Uterus (tissue), 4 donors: Measurements from ENCODE around the gene PCDHB9. TPM values are rescaled to one million over a fixed set of nuclear protein-coding genes. Genes with fewer than 3 reads are reported as not detected.
"Not testable (repeated sequence)": the region's sequence is repeated elsewhere in the genome, so short reads cannot be mapped to it uniquely, and the experiment has no call there.

Experiments
- DNase-seq, 2 donors: peaks; one replicate each; pipeline ENCODE4 v3.0.0-alpha.2; 2019 to 2020
- H3K27ac ChIP-seq, 2 donors: fragments of 200-600 bp; sonication (generic); 1 replicate in 1 of 2; 2 replicates in 1 of 2; pipeline ENCODE4 v1.5.1; 2016 to 2018
- H3K27me3 ChIP-seq, 2 donors: fragments of 200-600 bp; sonication (generic); one replicate each; pipeline ENCODE4 v1.5.1; 2018 to 2019; ENCODE audit warnings: control low read depth in 1 of 2
- H3K36me3 ChIP-seq, 2 donors: fragments of 200-600 bp; sonication (generic); one replicate each; pipeline ENCODE4 v1.5.1; 2019; ENCODE audit warnings: control low read depth in 1 of 2
- H3K4me1 ChIP-seq, 2 donors: fragments of 200-600 bp; sonication (generic); one replicate each; pipeline ENCODE4 v1.5.1; 2018 to 2019; ENCODE audit warnings: control low read depth in 1 of 2
- H3K4me3 ChIP-seq, 2 donors: fragments of 200-600 bp; sonication (generic); 1 replicate in 1 of 2; 2 replicates in 1 of 2; pipeline ENCODE4 v1.5.1; 2018 to 2019; ENCODE audit warnings: mild to moderate bottlenecking in 1 of 2
- H3K9me3 ChIP-seq, 2 donors: fragments of 200-600 bp; sonication (generic); one replicate each; pipeline ENCODE4 v1.5.1; 2019; ENCODE audit warnings: control low read depth in 1 of 2
- POLR2A ChIP-seq, 2 donors: fragments of 450-650 bp; IDR thresholded peaks; one replicate each; pipeline ENCODE4 v1.6.1; 2016; ENCODE audit warnings: antibody characterized with exemption in 2 of 2, mild to moderate bottlenecking in 1 of 2, moderate library complexity in 1 of 2
- intact Hi-C: fragments of 100-400 bp; cut with DNase I; formaldehyde crosslinking; loops from one replicate; pipeline ENCODE4 v1.15.1; 2023; ENCODE audit warnings: low total_unique reads
- total RNA-seq, 4 donors: library from RNA; depleted of rRNA in 3 of 4; stranded (reverse); fragments of >200 nt in 3 of 4; gene quantifications; one replicate each; pipeline versions ENCODE4 v1.1.0 to v1.2.4, GENCODE V29; 2014 to 2023
- TF ChIP-seq, protein P1 (sequence below), 4 experiments: fragments of 200-600 bp in 2 of 4; fragments of 450-650 bp in 2 of 4; sonication (generic) in 2 of 4; IDR thresholded peaks; one replicate each; pipeline ENCODE4 v1.5.1; 2016 to 2019; ENCODE audit warnings: antibody characterized with exemption in 4 of 4, mild to moderate bottlenecking in 2 of 4, moderate library complexity in 1 of 4
- donor health status: DM: yes; HTN: yes; CAD: no.

The PCDHB9 gene
- total RNA-seq, 4 donors from 2014 or later, result 1.8 to 5.5 (median 4.8) TPM

DNA sequence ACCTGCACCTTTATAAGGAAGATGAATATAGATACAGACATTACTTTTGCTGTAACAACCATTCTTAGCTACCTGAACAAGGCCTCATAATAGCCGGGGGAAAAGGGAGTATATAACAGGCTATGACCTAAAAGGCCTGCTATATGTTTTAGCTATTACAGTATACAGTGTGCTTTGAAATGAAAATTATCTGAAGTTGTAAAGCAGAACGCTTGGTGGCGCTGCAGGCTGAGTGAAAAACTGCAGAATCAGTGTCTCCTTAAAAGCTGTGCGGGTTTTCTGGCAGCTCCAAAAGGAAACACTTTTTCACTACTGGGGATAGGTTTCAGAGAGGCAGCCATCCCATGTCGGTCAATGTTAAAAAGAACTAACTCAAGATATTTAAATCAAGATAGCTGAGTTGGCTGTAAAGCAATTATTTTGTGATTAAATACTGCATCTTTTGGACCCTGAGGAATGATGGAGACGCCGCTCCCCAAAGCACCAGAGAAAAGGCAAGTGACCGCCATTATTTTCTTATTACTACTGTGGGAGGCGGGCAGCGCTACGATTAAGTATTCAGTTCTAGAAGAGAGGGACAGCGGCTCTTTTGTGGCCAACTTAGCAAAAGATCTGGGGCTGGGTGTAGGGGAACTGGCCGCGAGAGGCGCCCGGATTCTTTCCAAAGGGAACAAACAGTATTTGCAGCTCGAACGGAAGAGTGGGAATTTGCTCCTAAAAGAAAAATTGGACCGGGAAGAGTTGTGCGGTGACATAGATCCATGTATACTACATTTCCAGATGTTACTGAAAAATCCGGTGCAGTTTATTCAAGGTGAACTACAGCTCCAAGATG is 31.2 kb upstream of the PCDHB9 start:
- TF ChIP-seq, protein P1, sequence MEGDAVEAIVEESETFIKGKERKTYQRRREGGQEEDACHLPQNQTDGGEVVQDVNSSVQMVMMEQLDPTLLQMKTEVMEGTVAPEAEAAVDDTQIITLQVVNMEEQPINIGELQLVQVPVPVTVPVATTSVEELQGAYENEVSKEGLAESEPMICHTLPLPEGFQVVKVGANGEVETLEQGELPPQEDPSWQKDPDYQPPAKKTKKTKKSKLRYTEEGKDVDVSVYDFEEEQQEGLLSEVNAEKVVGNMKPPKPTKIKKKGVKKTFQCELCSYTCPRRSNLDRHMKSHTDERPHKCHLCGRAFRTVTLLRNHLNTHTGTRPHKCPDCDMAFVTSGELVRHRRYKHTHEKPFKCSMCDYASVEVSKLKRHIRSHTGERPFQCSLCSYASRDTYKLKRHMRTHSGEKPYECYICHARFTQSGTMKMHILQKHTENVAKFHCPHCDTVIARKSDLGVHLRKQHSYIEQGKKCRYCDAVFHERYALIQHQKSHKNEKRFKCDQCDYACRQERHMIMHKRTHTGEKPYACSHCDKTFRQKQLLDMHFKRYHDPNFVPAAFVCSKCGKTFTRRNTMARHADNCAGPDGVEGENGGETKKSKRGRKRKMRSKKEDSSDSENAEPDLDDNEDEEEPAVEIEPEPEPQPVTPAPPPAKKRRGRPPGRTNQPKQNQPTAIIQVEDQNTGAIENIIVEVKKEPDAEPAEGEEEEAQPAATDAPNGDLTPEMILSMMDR (IDR thresholded peaks at IDR 0.05), result no peak
- no peak for TF ChIP-seq POLR2A (IDR thresholded peaks at IDR 0.05)
- no peak for DNase-seq
- Histone ChIP-seq H3K27me3 (no peaks in the 10 kb centered on the region), H3K4me3 (no peak overlapping the region), H3K4me1 (no peaks in the 10 kb centered on the region), H3K9me3 (peaks cover 0 to 53% of the 10 kb centered on the region in 2 donors), H3K27ac (no peak overlapping the region), H3K36me3 (no peaks in the 10 kb centered on the region)
- intact Hi-C loops, result no loop called here

DNA sequence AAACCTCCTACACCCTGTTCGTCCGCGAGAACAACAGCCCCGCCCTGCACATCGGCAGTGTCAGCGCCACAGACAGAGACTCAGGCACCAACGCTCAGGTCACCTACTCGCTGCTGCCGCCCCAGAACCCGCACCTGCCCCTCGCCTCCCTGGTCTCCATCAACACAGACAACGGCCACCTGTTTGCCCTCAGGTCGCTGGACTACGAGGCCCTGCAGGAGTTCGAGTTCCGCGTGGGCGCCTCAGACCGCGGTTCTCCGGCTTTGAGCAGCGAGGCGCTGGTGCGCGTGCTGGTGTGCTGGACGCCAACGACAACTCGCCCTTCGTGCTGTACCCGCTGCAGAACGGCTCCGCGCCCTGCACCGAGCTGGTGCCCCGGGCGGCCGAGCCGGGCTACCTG is 29.6 kb upstream of the PCDHB9 start:
- H3K9me3 ChIP-seq, result peaks cover 0 to 44% of the 10 kb centered on the region in 2 donors
- H3K4me1 ChIP-seq, H3K36me3 ChIP-seq, DNase-seq, H3K27me3 ChIP-seq, H3K27ac ChIP-seq, intact Hi-C loops, H3K4me3 ChIP-seq: not testable (repeated sequence)

DNA sequence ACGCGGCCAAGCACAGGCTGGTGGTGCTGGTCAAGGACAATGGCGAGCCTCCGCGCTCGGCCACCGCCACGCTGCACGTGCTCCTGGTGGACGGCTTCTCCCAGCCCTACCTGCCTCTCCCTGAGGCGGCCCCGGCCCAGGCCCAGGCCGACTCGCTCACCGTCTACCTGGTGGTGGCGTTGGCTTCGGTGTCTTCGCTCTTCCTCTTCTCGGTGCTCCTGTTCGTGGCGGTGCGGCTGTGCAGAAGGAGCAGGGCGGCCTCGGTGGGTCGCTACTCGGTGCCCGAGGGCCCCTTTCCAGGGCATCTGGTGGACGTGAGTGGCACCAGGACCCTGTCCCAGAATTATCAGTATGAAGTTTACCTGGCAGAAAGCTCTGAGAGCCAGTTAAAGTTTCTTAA is 29.1 kb upstream of the PCDHB9 start:
- H3K4me3 ChIP-seq, H3K27ac ChIP-seq, DNase-seq, intact Hi-C loops, H3K36me3 ChIP-seq, H3K27me3 ChIP-seq, H3K4me1 ChIP-seq: not testable (repeated sequence)
- H3K9me3 ChIP-seq, result peaks cover 0 to 40% of the 10 kb centered on the region in 2 donors

DNA sequence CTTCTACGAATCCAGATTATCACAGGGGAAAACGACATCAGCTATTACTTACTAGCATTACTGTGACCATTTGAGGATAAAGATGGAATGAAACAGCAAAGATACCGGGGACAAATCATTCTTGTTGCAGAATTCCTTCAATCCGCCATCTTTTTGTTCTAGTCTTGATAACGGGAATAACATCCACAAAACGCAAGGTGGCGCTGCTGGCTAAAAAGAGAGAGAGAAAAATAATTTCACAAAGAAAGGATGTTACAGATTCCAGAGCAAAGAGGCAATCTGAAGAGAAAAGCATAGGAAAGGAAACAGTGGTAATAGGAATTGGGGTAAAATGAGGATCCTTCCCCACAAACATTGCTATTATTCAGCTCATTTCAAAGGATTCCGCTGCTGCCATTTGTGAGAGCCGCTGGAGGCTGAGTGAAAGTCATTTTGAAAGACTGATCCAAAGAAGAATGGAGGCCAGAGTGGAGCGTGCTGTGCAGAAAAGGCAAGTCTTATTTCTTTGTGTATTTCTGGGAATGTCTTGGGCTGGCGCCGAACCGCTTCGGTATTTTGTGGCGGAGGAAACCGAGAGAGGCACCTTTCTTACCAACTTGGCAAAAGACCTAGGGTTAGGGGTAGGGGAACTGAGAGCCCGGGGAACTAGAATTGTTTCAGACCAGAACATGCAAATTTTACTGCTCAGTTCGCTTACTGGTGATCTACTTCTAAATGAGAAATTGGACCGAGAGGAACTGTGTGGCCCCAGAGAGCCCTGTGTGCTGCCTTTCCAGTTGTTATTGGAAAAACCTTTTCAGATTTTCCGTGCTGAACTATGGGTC is 14.4 kb upstream of the PCDHB9 start, which contains the start of gene PCDHB7:
PCDHB7 (plus strand) TSS at position 264 of the 824 bp plus-strand sequence; CDS start at position 456, 192 bp downstream.
- TF ChIP-seq POLR2A (IDR thresholded peaks at IDR 0.05), result no peak
- TF ChIP-seq, protein P1 (IDR thresholded peaks at IDR 0.05), result peak in 1 of 4 experiments; percentile 25
- Histone ChIP-seq H3K9me3 (peaks cover 3 to 29% of the 10 kb centered on the region in 2 donors), H3K27ac (no peak within 1 kb of the TSS), H3K36me3 (no peaks in the 10 kb centered on the region), H3K4me1 (no peaks in the 10 kb centered on the region), H3K4me3 (peak within 1 kb of the TSS in 1 of 2 donors; percentile 5), H3K27me3 (peaks cover 0 to 5% of the 10 kb centered on the region in 2 donors)
- intact Hi-C loops, result no loop called here
- DNase-seq, result peak in 1 of 2 donors; percentile 34

DNA sequence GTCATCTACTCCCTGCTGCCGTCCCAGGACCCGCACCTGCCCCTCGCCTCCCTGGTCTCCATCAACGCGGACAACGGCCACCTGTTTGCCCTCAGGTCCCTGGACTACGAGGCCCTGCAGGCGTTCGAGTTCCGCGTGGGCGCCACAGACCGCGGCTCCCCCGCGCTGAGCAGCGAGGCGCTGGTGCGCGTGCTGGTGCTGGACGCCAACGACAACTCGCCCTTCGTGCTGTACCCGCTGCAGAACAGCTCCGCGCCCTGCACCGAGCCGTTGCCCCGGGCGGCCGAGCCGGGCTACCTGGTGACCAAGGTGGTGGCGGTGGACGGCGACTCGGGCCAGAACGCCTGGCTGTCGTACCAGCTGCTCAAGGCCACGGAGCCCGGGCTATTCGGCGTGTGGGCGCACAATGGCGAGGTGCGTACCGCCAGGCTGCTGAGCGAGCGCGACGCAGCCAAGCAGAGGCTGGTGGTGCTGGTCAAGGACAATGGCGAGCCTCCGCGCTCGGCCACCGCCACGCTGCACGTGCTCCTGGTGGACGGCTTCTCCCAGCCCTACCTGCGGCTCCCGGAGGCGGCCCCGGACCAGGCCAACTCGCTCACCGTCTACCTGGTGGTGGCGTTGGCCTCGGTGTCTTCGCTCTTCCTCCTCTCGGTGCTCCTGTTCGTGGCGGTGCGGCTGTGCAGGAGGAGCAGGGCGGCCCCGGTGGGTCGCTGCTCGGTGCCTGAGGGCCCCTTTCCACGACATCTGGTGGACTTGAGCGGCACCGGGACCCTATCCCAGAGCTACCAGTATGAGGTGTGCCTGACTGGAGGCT is 12.5 kb upstream of the PCDHB9 start:
- H3K27me3 ChIP-seq, DNase-seq, H3K27ac ChIP-seq, H3K4me3 ChIP-seq, H3K36me3 ChIP-seq, H3K4me1 ChIP-seq, intact Hi-C loops: not testable (repeated sequence)
- H3K9me3 ChIP-seq, result peaks cover 3 to 38% of the 10 kb centered on the region in 2 donors

DNA sequence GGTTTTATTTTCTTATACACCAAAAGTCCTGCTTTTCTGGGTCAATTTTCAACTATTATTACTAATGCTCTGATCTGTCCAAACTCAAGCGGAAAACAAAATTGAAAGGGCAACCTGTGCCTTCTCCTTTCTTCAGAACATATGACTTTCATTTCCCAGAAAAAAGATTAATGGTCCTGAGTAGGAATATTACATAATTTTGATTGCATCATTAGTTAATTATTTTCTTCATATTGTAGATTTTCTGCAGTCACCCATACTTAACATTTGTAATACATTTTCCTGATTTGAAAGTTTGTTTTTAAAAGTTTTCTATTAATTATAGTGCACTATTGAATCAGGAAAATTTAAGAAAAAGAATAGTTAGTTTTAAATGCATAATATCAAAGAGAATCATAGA is 11.0 kb upstream of the PCDHB9 start:
- peaks cover 3 to 38% of the 10 kb centered on the region in 2 donors for H3K9me3 ChIP-seq

DNA sequence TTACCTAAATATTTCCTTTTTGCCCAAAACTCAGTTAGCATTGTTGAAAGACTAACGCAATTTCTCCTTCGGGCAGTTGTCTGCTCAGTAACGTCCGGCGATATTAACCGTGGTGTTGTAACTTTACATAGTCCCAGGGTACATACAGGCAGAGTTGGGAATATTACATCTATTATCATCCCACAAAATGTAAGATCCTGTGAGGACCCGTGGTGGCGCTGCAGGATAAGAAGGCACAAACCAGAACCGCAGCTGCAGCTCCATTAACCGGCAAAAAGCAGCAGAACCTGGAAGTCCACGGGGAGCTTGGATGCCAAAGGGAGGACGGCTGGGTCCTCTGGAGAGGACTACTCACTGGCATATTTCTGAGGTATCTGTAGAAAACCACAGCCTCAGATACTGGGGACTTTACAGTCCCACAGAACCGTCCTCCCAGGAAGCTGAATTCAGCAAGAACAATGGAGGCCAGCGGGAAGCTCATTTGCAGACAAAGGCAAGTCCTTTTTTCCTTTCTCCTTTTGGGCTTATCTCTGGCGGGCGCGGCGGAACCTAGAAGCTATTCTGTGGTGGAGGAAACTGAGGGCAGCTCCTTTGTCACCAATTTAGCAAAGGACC is 9.3 kb upstream of the PCDHB9 start, which contains the start of gene PCDHB8:
PCDHB8 (plus strand) TSS at position 214 of the 615 bp plus-strand sequence; CDS start at position 459, 245 bp downstream.
- H3K4me3 ChIP-seq, H3K27ac ChIP-seq, H3K4me1 ChIP-seq, DNase-seq, H3K36me3 ChIP-seq, H3K27me3 ChIP-seq, intact Hi-C loops: not testable (repeated sequence)
- H3K9me3 ChIP-seq, result peaks cover 3 to 42% of the 10 kb centered on the region in 2 donors

More for the DNA sequence above, 11.0 kb upstream of the PCDHB9 start:
- intact Hi-C loops, result no loop called here
- Histone ChIP-seq H3K27me3 (peaks cover 0 to 5% of the 10 kb centered on the region in 2 donors), H3K27ac (no peak overlapping the region), H3K4me1 (no peaks in the 10 kb centered on the region), H3K4me3 (no peak overlapping the region), H3K36me3 (no peaks in the 10 kb centered on the region)
- TF ChIP-seq, protein P1 (IDR thresholded peaks at IDR 0.05), result no peak
- no peak for TF ChIP-seq POLR2A (IDR thresholded peaks at IDR 0.05)
- no peak for DNase-seq

DNA sequence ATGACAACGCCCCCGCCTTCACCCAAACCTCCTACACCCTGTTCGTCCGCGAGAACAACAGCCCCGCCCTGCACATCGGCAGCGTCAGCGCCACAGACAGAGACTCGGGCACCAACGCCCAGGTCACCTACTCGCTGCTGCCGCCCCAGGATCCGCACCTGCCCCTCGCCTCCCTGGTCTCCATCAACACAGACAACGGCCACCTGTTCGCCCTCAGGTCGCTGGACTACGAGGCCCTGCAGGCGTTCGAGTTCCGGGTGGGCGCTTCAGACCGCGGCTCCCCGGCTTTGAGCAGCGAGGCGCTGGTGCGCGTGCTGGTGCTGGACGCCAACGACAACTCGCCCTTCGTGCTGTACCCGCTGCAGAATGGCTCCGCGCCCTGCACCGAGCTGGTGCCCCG is 7.6 kb upstream of the PCDHB9 start:
- intact Hi-C loops, H3K27ac ChIP-seq, H3K36me3 ChIP-seq, DNase-seq, H3K4me3 ChIP-seq, H3K27me3 ChIP-seq, H3K4me1 ChIP-seq: not testable (repeated sequence)
- peaks cover 3 to 54% of the 10 kb centered on the region in 2 donors for H3K9me3 ChIP-seq
